Spleen (tissue), 11 donors: Measurements from ENCODE around the gene ELFN1. TPM values are rescaled to one million over a fixed set of nuclear protein-coding genes. Genes with fewer than 3 reads are reported as not detected.

Experiments
- DNase-seq: peaks from one replicate; pipeline ENCODE4 v3.0.0-alpha.2; 2020
- H3K27ac ChIP-seq, 8 donors: fragments of 200-600 bp; sonication (generic) in 7 of 8; 1 replicate in 4 of 8; 2 replicates in 4 of 8; pipeline versions ENCODE4 v1.5.0 to v1.8.0; 2016 to 2021; ENCODE audit warnings: inconsistent platforms in 4 of 8, mild to moderate bottlenecking in 4 of 8, moderate library complexity in 1 of 8
- H3K27me3 ChIP-seq, 7 donors: fragments of 200-600 bp; sonication (generic) in 6 of 7; replicated peaks in 1 of 7; 1 replicate in 4 of 7; 2 replicates in 3 of 7; pipeline versions ENCODE4 v1.5.0 to v1.8.0; 2016 to 2021; ENCODE audit warnings: inconsistent platforms in 3 of 7, mild to moderate bottlenecking in 1 of 7
- H3K36me3 ChIP-seq, 6 donors: fragments of 200-600 bp; sonication (generic) in 5 of 6; 1 replicate in 4 of 6; 2 replicates in 2 of 6; pipeline versions ENCODE4 v1.5.0 to v1.8.0; 2016 to 2021; ENCODE audit warnings: inconsistent platforms in 2 of 6
- H3K4me1 ChIP-seq, 6 donors: fragments of 200-600 bp; sonication (generic) in 5 of 6; 1 replicate in 3 of 6; 2 replicates in 3 of 6; pipeline versions ENCODE4 v1.5.0 to v1.8.0; 2016 to 2021; ENCODE audit warnings: inconsistent platforms in 3 of 6
- H3K4me3 ChIP-seq, 8 donors: fragments of 200-600 bp; sonication (generic) in 7 of 8; 1 replicate in 4 of 8; 2 replicates in 4 of 8; pipeline versions ENCODE4 v1.5.0 to v1.8.0; 2016 to 2021; ENCODE audit warnings: inconsistent platforms in 4 of 8, mild to moderate bottlenecking in 4 of 8, moderate library complexity in 2 of 8
- H3K9me3 ChIP-seq, 8 donors: fragments of 200-600 bp; sonication (generic) in 7 of 8; 1 replicate in 4 of 8; 2 replicates in 4 of 8; pipeline versions ENCODE4 v1.5.0 to v1.8.0; 2016 to 2021; ENCODE audit warnings: inconsistent platforms in 4 of 8
- POLR2A ChIP-seq, 3 donors: fragments of 450-650 bp; IDR thresholded peaks; one replicate each; pipeline ENCODE4 v1.5.1; 2017; ENCODE audit warnings: antibody characterized with exemption in 3 of 3, mild to moderate bottlenecking in 1 of 3
- POLR2AphosphoS5 ChIP-seq, 3 donors: sonication (generic); formaldehyde crosslinking; IDR thresholded peaks; one replicate each; pipeline ENCODE4 v1.5.1; 2017; ENCODE audit warnings: antibody characterized with exemption in 3 of 3
- WGBS, 5 donors: extraction: QIAGEN DNeasy Blood & Tissue Kit in 3 of 5; methylation state at CpG; one replicate each; pipeline versions ENCODE4 v1.1.5 to v1.1.7; 2013 to 2018; 5-methylcytosine and 5-hydroxymethylcytosine counted together
- intact Hi-C: fragments of 100-400 bp; cut with DNase I; formaldehyde crosslinking; loops from one replicate; pipeline ENCODE4 v1.15.0; 2023; ENCODE audit warnings: low total_unique reads
- polyA plus RNA-seq, 3 donors: library from polyadenylated mRNA; stranded (reverse); fragments of 200-250 nt; gene quantifications; one replicate each; pipeline ENCODE4 v1.2.1, GENCODE V29; 2013
- total RNA-seq, 7 donors: library from RNA; depleted of rRNA in 3 of 7; stranded (reverse); fragments of >200 nt in 3 of 7; fragmentation: NEBNext Ultra II Directional in 4 of 7; extraction: Animal tissue kit (Norgen Biotek cat#: 25700) in 4 of 7; gene quantifications; one replicate each; pipeline versions ENCODE4 v1.1.0 to v1.2.1, GENCODE V29; 2016 to 2021
- TF ChIP-seq, protein P1 (sequence below), 11 experiments: fragments of 200-600 bp in 7 of 11; fragments of 450-650 bp in 4 of 11; sonication (generic) in 4 of 11; IDR thresholded peaks in 8 of 11; conservative IDR thresholded peaks in 3 of 11; 1 replicate in 7 of 11; 2 replicates in 4 of 11; pipeline versions ENCODE4 v1.4.0 to v1.8.0; 2016 to 2021; ENCODE audit warnings: antibody characterized with exemption in 11 of 11, inconsistent platforms in 4 of 11, mild to moderate bottlenecking in 1 of 11
- donor health status: healthy with polysubstance abuse.
- donor health status: DM: no; HTN: no; CAD: no; lungs with moderate emphysema.
- donor health status: DM: no; HTN: no; CAD: no.
- donor health status: Bipolar disorder and iron deficiency.
- donor health status: healthy.
- donor health status: DM: no; HTN: no; CAD: no.
- donor health status: DM: yes; HTN: yes; CAD: no.

ELFN1 gene
- total and polyA plus RNA-seq, 10 donors = 0.22 to 3.9 (median 2.4) TPM

DNA sequence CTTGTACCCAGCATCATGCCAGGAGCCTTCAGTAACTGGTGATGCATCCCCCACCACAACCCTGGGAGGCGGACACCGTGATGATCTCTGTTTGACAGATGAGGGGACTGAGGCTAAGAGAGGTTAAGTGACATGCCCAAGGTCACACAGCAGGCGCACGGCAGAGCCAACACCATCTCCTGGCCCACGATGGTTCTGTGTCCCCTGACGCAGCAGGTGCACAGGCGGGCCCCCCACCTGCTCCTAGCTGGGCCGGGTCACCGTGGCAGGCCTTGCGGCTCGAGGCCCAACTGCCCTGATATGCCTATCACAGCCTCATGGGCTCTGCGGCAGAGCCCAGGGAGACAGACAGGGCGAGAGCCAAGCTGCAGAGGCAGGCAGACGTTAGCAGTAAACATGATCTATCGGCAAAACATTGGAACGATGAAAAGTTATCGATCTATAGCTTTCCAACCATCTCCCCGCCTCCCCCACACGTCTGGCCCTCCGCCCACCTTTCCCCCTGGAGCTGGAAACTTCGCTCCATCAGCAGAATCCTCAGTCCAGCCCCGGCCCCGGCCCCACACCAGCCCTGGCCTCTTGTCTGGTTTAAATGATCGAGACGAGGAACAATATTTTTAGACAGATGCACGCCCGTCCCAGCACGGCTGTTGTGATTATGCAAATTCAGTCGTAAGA lies 65.9 kb downstream of the ELFN1 start:
- no peak overlapping the region for H3K4me3 ChIP-seq
- H3K36me3 ChIP-seq = no peaks in the 10 kb centered on the region
- intact Hi-C loops = no loop called here
- no peaks in the 10 kb centered on the region for H3K9me3 ChIP-seq
- H3K4me1 ChIP-seq = peaks cover 0 to 18% (median 0%) of the 10 kb centered on the region in 6 donors
- H3K27ac ChIP-seq = no peak overlapping the region
- WGBS, 5 donors = 83 to 85% (median 84%) methylated on average over 26 to 29 of the region's 29 CpGs
- TF ChIP-seq POLR2AphosphoS5 (IDR thresholded peaks at IDR 0.05) = no peak
- TF ChIP-seq POLR2A (IDR thresholded peaks at IDR 0.05) = no peak
- TF ChIP-seq, protein P1, sequence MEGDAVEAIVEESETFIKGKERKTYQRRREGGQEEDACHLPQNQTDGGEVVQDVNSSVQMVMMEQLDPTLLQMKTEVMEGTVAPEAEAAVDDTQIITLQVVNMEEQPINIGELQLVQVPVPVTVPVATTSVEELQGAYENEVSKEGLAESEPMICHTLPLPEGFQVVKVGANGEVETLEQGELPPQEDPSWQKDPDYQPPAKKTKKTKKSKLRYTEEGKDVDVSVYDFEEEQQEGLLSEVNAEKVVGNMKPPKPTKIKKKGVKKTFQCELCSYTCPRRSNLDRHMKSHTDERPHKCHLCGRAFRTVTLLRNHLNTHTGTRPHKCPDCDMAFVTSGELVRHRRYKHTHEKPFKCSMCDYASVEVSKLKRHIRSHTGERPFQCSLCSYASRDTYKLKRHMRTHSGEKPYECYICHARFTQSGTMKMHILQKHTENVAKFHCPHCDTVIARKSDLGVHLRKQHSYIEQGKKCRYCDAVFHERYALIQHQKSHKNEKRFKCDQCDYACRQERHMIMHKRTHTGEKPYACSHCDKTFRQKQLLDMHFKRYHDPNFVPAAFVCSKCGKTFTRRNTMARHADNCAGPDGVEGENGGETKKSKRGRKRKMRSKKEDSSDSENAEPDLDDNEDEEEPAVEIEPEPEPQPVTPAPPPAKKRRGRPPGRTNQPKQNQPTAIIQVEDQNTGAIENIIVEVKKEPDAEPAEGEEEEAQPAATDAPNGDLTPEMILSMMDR (IDR thresholded peaks at IDR 0.05 in 8 of 11, conservative IDR thresholded peaks at IDR 0.05 in 3 of 11) = no peak
- DNase-seq = no peak
- peaks cover 0 to 44% (median 0%) of the 10 kb centered on the region in 7 donors for H3K27me3 ChIP-seq

DNA sequence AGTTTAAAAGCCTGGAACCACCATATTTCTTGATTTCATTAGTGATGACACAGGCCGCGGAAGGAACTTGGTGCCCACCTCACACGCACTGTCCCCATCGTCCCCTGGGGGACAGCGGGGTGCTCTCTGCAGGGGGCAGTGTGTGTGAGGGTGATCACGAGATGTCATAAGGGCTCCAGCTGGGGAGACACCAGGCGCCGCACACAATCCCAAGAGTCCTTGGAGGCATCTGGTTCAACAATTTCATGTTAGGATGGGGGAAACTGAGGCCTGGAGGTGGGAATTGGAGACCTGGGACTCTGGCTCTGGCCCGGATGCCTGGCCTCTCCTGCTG lies 66.4 kb downstream of the ELFN1 start:
- TF ChIP-seq POLR2A (IDR thresholded peaks at IDR 0.05) (no peak), POLR2AphosphoS5 (IDR thresholded peaks at IDR 0.05) (no peak)
- intact Hi-C loops = no loop called here
- Histone ChIP-seq H3K27me3 (peaks cover 0 to 44% (median 0%) of the 10 kb centered on the region in 7 donors), H3K4me1 (peaks cover 0 to 24% (median 4%) of the 10 kb centered on the region in 6 donors), H3K27ac (no peak overlapping the region), H3K36me3 (no peaks in the 10 kb centered on the region), H3K9me3 (no peaks in the 10 kb centered on the region), H3K4me3 (no peak overlapping the region)
- no peak for DNase-seq
- WGBS, 5 donors = 84 to 96% (median 93%) methylated on average over 9 of the region's 9 CpGs

DNA sequence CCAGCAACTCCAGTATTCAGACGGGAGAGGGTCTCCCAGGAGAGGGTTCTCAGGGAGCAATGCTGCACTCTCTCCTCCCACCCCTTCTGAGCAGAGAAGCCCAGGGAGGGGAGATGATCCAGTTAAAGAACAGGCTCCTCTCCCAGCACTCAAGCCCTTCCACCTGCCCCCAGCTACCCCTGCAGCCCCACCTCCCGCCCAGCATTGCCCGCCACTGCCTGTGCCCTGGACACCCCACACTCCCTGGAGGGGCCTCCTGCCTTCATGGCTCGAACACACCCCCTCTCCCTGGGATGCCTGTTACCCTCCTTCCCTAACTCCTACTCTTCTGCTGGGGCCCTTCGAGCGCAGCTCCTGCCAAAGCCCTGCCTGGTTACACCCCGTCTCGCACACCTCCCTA lies 66.8 kb downstream of the ELFN1 start:
- intact Hi-C loops = no loop called here
- Histone ChIP-seq H3K27ac (no peak overlapping the region), H3K27me3 (peaks cover 0 to 41% (median 0%) of the 10 kb centered on the region in 7 donors), H3K4me1 (peaks cover 3 to 27% (median 8%) of the 10 kb centered on the region in 6 donors), H3K4me3 (no peak overlapping the region), H3K9me3 (no peaks in the 10 kb centered on the region), H3K36me3 (no peaks in the 10 kb centered on the region)
- WGBS, 5 donors = 82 to 96% (median 92%) methylated on average over 6 to 8 of the region's 8 CpGs
- no peak for DNase-seq
- no peak for TF ChIP-seq POLR2AphosphoS5 (IDR thresholded peaks at IDR 0.05)
- TF ChIP-seq, protein P1 (IDR thresholded peaks at IDR 0.05 in 8 of 11, conservative IDR thresholded peaks at IDR 0.05 in 3 of 11) = no peak
- TF ChIP-seq POLR2A (IDR thresholded peaks at IDR 0.05) = no peak

DNA sequence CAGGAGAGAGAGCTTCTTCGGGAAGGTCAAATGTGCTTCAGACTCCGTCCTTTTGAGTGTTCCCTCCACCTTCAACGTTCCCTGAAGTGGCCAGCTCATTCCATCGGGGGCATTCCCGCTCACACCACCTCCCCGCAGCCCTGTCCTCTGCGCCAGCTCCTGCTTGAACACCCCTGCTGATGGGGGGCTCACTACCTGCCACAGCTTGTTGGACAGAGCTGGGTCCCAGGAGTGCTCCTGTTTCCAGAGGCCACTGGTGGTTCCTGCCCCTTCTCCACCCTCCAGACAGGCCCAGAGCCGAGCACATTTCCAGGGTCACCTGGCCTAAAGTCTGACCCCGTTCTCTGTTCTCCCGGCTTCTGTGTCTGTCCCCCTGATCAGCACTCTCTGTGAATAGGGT lies 67.4 kb downstream of the ELFN1 start:
- Histone ChIP-seq H3K27ac (no peak overlapping the region), H3K36me3 (no peaks in the 10 kb centered on the region), H3K4me3 (no peak overlapping the region), H3K27me3 (peaks cover 0 to 43% (median 3%) of the 10 kb centered on the region in 7 donors), H3K9me3 (no peaks in the 10 kb centered on the region), H3K4me1 (peaks cover 4 to 34% (median 15%) of the 10 kb centered on the region in 6 donors)
- TF ChIP-seq, protein P1 (IDR thresholded peaks at IDR 0.05 in 8 of 11, conservative IDR thresholded peaks at IDR 0.05 in 3 of 11) = no peak
- no peak for TF ChIP-seq POLR2AphosphoS5 (IDR thresholded peaks at IDR 0.05)
- no peak for DNase-seq
- WGBS, 5 donors = 82 to 94% (median 88%) methylated on average over 7 to 10 of the region's 10 CpGs
- intact Hi-C loops = no loop called here
